Hypothalamus (tissue), 51 donors: ENCODE results near the gene HSPA4.
"Not testable (repeated sequence)": the region's sequence is repeated elsewhere in the genome, so short reads cannot be mapped to it uniquely, and the experiment has no call there.

Experiments
- DNase-seq, 51 donors: peaks; one replicate each; lab custom pipeline; 2025; lab: John Stamatoyannopoulos, UW

The HSPA4 gene

GRCh38 chr5:133120156-133120750 is 68.4 kb downstream of the HSPA4 start:
- DNase-seq, result peak in 12 of 51 donors; percentile 7 to 41 (median 32)

- no peak for DNase-seq
Observed at GRCh38 chr5:133121080-133121479, 69.3 kb downstream of the HSPA4 start.

- no peak for DNase-seq
Observed at GRCh38 chr5:133121611-133122150, 69.9 kb downstream of the HSPA4 start.

GRCh38 chr5:133122711-133123110 is 70.9 kb downstream of the HSPA4 start:
- DNase-seq, result no peak

- no peak for DNase-seq
Observed at GRCh38 chr5:133123297-133123696, 71.5 kb downstream of the HSPA4 start.

- DNase-seq, result no peak
Observed at GRCh38 chr5:133124891-133125290, 73.1 kb downstream of the HSPA4 start.

GRCh38 chr5:133128066-133128465 is 76.3 kb downstream of the HSPA4 start:
- DNase-seq, result no peak

- DNase-seq, result peak in 1 of 51 donors; percentile 8
Observed at GRCh38 chr5:133129289-133129688, 77.5 kb downstream of the HSPA4 start.

GRCh38 chr5:133129950-133130349 is 78.1 kb downstream of the HSPA4 start:
- DNase-seq, result no peak

GRCh38 chr5:133130387-133131118 is 78.7 kb downstream of the HSPA4 start:
- no peak for DNase-seq

- no peak for DNase-seq
Observed at GRCh38 chr5:133132717-133133116, 80.9 kb downstream of the HSPA4 start.

- DNase-seq, result not testable (repeated sequence)
Observed at GRCh38 chr5:133133241-133133640, 81.4 kb downstream of the HSPA4 start.

- not testable (repeated sequence) for DNase-seq
Observed at GRCh38 chr5:133136890-133137289, 85.1 kb downstream of the HSPA4 start.

- DNase-seq, result no peak
Observed at GRCh38 chr5:133140311-133140710, 88.5 kb downstream of the HSPA4 start.

- DNase-seq, result no peak
Observed at GRCh38 chr5:133141746-133142145, 89.9 kb downstream of the HSPA4 start.

GRCh38 chr5:133142782-133143181 is 91.0 kb downstream of the HSPA4 start:
- DNase-seq, result no peak

GRCh38 chr5:133144245-133144981 is 92.6 kb downstream of the HSPA4 start:
- DNase-seq, result no peak

GRCh38 chr5:133145436-133146170 is 93.8 kb downstream of the HSPA4 start:
- DNase-seq, result peak in 1 of 51 donors; percentile 8

GRCh38 chr5:133147411-133147810 is 95.6 kb downstream of the HSPA4 start:
- DNase-seq, result peak in 16 of 51 donors; percentile 3 to 31 (median 8)

GRCh38 chr5:133147815-133148567 is 96.2 kb downstream of the HSPA4 start:
- DNase-seq, result peak in 1 of 51 donors; percentile 23
